ENCODE data around the gene DDX51.
"Not testable (repeated sequence)": the region's sequence is repeated elsewhere in the genome, so short reads cannot be mapped to it uniquely, and the experiment has no call there.

Gene DDX51

GRCh38 chr12:132156573-132157325 is 12.6 kb upstream of the DDX51 start:
- peak; percentile 99 for FAIRE-seq

GRCh38 chr12:132155771-132156572 is 11.9 kb upstream of the DDX51 start:
- no peak for FAIRE-seq
- no peak for DNase-seq (ENCODE audit: insufficient read length, low spot score)

More at GRCh38 chr12:132156573-132157325, 12.6 kb upstream of the DDX51 start:
- no peak for DNase-seq (ENCODE audit: insufficient read length, low spot score)

- no peak for DNase-seq (ENCODE audit: insufficient read length, low spot score)
- FAIRE-seq, result no peak
Observed at GRCh38 chr12:132154941-132155770, 11.0 kb upstream of the DDX51 start.

GRCh38 chr12:132154341-132154761 is 10.2 kb upstream of the DDX51 start:
- DNase-seq (ENCODE audit: insufficient read length, low spot score), result no peak

DNA sequence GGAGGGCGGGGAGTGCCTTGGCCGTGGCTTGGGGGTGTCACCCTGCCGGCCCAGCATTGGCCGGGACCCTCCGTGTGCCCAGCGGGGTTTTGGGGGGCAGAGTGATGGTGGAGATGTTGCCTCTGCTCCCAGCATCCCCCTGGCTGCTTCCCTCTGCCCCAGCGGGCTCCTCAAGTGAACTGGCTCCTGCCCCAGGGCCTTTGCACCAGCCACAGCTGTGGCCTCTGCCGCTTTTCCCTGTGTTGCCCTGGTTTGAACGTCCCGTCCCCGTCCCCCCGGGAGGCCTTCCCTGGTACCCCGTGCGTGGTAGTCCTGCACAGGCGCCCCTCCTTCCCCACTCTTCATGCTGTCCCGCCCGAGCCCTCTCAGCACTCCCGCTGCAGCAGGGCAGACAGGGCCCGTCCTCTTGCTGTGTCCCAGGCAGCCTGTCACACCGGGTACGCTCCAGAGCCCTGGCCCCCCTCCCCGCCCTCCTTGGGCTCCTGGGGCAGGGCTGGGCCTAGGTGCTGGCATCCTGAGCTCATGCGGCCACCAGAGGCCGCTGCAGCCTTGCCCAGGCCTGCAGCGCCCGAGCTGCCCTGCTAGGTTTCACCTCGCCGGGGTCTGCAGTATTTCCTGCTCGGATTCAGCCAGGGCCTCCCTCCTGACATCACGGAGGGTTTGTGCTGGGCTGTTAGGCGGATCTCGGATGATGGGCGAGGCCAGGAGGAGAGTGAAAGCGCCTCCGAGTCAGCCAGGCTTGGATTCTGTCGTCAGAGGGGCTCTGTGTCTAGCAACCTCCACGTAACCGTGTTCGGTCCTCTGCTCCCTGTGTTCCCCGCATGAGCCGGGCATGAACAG is 9.6 kb upstream of the DDX51 start:
- DNase-seq (ENCODE audit: insufficient read length, low spot score), result peak; percentile 84

More at GRCh38 chr12:132154341-132154761, 10.2 kb upstream of the DDX51 start:
- no peak for FAIRE-seq

DNA sequence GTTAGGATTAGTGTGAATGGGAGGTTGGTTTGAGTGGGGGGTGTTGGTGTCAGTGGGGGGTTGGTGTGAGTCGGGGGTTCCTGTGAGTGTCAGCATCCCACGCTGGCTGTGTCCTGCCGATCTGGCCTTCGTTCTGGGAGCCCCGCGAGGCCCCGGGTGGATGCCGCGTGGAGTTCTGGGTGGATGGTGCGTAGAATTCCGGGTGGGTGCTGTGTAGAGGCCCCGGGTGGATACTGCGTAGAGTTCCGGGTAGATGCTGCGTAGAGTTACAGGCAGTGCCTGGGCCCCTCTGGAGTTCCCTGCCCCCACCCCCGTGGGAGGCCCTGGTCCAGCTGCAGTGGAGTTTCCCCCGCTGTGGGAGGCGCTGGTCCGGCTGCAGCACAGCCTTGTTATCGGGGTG is 8.8 kb upstream of the DDX51 start:
- FAIRE-seq (no peak), DNase-seq (ENCODE audit: insufficient read length, low spot score) (no peak)

More for the DNA sequence above, 9.6 kb upstream of the DDX51 start:
- FAIRE-seq, result no peak

GRCh38 chr12:132152411-132152821 is 8.3 kb upstream of the DDX51 start:
- DNase-seq (ENCODE audit: insufficient read length, low spot score), result no peak
- no peak for FAIRE-seq

DNA sequence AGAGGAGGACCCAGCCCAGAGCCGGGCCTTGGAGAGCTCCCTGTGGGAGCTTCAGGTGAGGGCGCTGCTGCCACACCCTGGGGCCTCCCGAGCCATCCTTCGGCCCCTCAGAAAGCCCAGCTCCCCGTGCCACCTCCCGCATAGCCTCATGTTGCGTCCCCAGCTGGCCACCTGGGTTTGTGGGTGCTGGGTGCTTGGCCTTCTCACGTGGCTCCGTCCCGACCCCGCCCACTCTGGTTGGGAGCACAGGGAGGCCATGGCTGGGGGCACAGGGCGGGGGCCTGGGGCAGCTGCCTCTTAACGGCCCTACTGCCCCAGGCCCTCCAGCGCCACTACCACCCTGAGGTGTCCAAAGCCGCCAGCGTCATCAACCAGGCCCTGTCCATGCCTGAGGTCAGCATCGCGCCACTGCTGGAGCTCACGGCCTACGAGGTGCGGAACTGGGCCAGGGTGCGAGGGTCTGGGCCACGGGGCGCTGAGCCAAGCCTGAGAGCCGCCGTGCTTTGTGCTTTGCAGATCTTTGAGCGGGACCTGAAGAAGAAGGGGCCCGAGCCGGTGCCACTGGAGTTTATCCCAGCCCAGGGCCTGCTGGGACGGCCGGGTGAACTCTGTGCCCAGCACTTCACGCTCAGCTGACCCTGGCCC is 7.8 kb upstream of the DDX51 start:
- FAIRE-seq, result no peak
- no peak for DNase-seq (ENCODE audit: insufficient read length, low spot score)

DNA sequence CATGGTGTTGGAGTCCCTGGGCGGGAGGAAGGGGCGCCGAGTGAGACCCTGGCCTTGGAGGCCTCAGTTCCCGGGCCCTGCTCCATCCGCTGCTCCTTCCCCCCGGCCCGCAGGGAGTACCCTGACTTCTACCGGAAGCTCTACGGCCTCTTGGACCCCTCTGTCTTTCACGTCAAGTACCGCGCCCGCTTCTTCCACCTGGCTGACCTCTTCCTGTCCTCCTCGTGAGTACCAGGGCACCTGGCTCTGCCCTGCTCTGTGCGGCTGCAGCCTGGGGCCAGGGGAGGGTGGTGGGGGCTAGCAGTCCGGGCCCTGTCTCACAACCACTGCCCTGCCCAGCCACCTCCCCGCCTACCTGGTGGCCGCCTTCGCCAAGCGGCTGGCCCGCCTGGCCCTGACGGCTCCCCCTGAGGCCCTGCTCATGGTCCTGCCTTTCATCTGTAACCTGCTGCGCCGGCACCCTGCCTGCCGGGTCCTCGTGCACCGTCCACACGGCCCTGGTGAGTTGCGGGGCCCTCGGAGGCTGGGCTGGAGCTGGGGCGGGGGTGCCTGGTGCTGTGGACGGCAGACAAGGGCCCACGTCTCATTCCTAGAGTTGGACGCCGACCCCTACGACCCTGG is 7.1 kb upstream of the DDX51 start:
- no peak for DNase-seq (ENCODE audit: insufficient read length, low spot score)
- no peak for FAIRE-seq

GRCh38 chr12:132150780-132151144 is 6.6 kb upstream of the DDX51 start:
- DNase-seq (ENCODE audit: insufficient read length, low spot score), result no peak
- FAIRE-seq, result no peak

DNA sequence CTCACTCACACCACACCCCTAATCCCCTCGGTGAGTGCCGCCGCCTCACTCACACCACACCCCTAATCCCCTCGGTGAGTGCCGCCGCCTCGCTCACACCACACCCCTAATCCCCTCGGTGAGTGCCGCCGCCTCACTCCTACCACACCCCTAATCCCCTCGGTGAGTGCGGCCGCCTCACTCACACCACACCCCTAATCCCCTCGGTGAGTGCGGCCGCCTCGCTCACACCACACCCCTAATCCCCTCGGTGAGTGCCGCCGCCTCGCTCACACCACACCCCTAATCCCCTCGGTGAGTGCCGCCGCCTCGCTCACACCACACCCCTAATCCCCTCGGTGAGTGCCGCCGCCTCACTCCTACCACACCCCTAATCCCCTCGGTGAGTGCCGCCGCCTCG is 5.4 kb upstream of the DDX51 start:
- not testable (repeated sequence) for DNase-seq (ENCODE audit: insufficient read length, low spot score)
- FAIRE-seq, result peak; percentile 81

DNA sequence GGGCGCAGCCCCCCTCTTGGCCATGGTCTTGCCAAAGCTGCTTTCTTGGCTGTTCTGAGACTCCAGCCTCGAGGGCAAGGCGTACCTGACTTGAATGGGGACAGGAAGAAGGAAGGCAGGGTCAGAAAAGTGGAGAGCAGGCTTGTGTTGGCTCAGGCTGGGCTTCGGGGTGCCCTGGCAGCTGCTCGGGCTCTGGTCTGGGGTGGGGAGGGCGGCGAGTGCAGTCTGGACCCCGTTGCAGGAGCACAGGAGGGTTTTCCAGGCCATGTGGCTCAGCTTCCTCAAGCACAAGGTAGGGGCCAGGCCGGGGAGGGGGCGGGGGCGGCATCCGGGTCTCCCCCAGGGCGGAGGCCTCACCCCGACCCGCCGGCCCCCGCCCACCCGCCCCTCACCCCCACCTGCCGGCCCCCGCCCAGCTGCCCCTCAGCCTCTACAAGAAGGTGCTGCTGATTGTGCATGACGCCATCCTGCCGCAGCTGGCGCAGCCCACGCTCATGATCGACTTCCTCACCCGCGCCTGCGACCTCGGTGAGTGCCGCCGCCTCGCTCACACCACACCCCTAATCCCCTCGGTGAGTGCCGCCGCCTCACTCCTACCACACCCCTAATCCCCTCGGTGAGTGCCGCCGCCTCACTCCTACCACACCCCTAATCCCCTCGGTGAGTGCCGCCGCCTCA is 4.4 kb upstream of the DDX51 start:
- FAIRE-seq (no peak), DNase-seq (ENCODE audit: insufficient read length, low spot score) (no peak)

DNA sequence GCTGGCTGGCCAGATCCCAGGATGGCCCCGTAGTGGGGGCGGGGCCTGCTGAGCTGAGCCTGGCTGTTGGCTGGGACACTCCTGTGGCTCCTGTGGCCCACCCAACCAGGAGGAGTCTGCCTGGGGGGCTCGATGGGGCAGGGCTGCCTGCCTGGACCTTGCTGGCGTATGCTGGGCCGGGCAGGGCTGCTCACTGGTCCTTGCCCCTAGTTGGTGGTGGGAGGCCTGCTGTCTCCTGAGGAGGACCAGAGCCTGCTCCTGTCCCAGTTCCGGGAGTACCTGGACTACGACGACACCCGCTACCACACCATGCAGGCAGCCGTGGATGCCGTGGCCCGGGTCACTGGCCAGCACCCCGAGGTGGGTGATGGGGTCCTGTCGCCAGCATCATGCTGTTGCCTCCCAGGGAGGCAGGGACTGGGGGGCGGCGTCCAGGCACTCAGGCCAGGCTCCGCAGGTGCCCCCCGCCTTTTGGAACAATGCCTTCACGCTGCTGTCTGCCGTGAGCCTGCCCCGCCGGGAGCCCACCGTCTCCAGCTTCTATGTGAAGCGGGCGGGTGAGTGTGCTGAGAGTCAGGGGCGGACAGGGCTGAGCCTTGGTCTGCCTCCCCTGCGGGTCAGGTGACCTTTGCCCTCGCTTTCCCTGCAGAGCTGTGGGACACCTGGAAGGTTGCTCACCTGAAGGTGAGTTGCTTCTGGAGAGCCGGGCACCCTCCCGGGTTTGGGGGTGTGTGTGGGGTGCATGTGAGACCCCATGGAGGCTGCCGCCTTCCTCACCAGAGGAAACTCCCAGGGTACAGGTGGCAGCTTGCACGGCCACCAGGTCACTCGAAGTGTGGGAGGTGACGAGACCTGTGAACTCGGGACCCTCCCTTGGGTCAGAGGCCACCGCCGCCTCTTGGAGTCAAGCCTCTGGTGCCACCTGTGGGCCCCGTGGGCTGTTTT is 3.6 kb upstream of the DDX51 start:
- no peak for FAIRE-seq
- no peak for DNase-seq (ENCODE audit: insufficient read length, low spot score)

- FAIRE-seq, result no peak
- DNase-seq (ENCODE audit: insufficient read length, low spot score), result no peak
Observed at GRCh38 chr12:132146772-132147422, 2.8 kb upstream of the DDX51 start.

DNA sequence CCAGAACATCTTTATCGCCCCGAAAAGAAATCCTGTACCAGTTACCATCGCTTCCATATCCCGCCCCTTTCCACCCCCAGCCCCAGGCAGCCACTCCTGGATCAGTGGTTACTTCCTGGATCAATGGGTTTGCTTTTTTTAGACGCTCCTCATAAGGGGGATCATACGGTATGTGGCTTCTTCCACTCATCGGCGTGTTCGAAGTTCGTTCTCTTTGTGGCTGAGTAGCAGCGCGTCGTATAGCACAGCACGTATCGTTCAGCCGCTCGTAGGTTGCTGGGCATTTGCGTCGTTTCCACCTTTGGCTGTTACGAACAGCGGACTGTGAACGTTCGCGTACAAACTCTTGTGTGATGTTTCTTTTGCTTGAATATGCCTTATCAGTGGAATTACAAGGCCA is 2.0 kb upstream of the DDX51 start:
- no peak for FAIRE-seq

GRCh38 chr12:132145334-132145733 is 1.2 kb upstream of the DDX51 start:
- no peak for DNase-seq (ENCODE audit: insufficient read length, low spot score)
- FAIRE-seq, result no peak

More for the DNA sequence above, 2.0 kb upstream of the DDX51 start:
- DNase-seq (ENCODE audit: insufficient read length, low spot score), result no peak

DNA sequence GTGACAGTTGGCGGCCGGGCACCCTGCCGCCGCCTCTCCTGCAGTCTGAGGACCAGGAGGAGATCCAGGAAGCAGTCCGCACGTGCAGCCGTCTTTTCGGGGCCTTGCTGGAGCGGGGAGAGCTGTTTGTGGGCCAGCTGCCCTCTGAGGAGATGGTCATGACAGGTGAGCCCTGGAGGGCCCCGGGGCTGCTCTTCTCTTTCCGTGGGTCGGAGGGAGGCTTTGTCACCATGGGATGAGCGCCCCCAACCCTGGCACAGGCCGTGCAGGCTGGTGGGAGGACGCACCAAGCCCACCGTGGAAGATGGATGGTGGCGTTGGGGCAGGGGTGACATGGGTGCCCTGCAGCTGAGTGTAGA is 670 bp upstream of the DDX51 start:
- DNase-seq (ENCODE audit: insufficient read length, low spot score), result no peak
- FAIRE-seq, result no peak

Data from HTR-8/SVneo (cell line).